Stomach (tissue), 4 donors: ENCODE measurements around the gene MRGPRG.

Experiments
- EP300 ChIP-seq: sonication (generic); formaldehyde crosslinking; IDR thresholded peaks from one replicate; pipeline ENCODE4 v1.6.1; 2017; ENCODE audit warnings: antibody characterized with exemption
- POLR2A ChIP-seq, 4 donors: fragments of 450-650 bp; IDR thresholded peaks; one replicate each; pipeline ENCODE4 v1.6.1; 2016; ENCODE audit warnings: antibody characterized with exemption in 4 of 4, control low read depth in 2 of 4, mild to moderate bottlenecking in 1 of 4, moderate library complexity in 1 of 4
- TF ChIP-seq, protein P1 (sequence below), 7 experiments: fragments of 450-650 bp in 4 of 7; fragments of 200-600 bp in 3 of 7; sonication (generic) in 3 of 7; IDR thresholded peaks; one replicate each; pipeline ENCODE4 v1.5.1; 2016 to 2019; ENCODE audit warnings: antibody characterized with exemption in 7 of 7, control low read depth in 2 of 7, mild to moderate bottlenecking in 1 of 7

- TF ChIP-seq POLR2A (IDR thresholded peaks at IDR 0.05) = no peak
- TF ChIP-seq, protein P1, sequence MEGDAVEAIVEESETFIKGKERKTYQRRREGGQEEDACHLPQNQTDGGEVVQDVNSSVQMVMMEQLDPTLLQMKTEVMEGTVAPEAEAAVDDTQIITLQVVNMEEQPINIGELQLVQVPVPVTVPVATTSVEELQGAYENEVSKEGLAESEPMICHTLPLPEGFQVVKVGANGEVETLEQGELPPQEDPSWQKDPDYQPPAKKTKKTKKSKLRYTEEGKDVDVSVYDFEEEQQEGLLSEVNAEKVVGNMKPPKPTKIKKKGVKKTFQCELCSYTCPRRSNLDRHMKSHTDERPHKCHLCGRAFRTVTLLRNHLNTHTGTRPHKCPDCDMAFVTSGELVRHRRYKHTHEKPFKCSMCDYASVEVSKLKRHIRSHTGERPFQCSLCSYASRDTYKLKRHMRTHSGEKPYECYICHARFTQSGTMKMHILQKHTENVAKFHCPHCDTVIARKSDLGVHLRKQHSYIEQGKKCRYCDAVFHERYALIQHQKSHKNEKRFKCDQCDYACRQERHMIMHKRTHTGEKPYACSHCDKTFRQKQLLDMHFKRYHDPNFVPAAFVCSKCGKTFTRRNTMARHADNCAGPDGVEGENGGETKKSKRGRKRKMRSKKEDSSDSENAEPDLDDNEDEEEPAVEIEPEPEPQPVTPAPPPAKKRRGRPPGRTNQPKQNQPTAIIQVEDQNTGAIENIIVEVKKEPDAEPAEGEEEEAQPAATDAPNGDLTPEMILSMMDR (IDR thresholded peaks at IDR 0.05) = no peak
- no peak for TF ChIP-seq EP300
Observed at GRCh38 chr11:3170044-3170755, 48.4 kb downstream of the MRGPRG start.
